C4-2B (cell line): ENCODE results near the gene PID1.

Source experiments
- CTCF ChIP-seq: fragments of 450-650 bp; conservative IDR thresholded peaks from 2 replicates; pipeline ENCODE4 v1.5.1; 2017; ENCODE audit warnings: mild to moderate bottlenecking
- ZFX ChIP-seq: fragments of 450-650 bp; IDR thresholded peaks from 2 replicates; pipeline ENCODE4 v1.6.1; 2017

DNA sequence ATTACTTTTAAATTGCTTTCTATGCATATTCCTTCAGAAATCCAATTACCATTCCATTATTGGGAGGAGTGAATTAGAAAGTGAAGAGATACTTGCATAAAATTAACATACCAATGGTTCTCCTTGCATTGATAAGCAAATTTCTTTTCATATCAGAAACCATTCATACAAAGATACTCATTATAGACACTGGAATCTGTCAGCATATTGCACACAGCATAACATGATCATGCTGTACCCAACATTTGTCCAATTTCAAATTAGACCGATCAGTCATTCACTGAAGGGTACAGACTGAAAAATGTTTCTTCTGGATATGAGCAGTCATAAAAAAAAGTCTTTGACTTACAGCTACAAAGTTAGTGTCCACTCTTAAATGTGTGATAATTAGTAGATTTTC is 175.6 kb downstream of the PID1 start:
- TF ChIP-seq CTCF: no peak
- TF ChIP-seq ZFX: no peak
